ENCODE results near the gene CDC42SE1.

Gene CDC42SE1

DNA sequence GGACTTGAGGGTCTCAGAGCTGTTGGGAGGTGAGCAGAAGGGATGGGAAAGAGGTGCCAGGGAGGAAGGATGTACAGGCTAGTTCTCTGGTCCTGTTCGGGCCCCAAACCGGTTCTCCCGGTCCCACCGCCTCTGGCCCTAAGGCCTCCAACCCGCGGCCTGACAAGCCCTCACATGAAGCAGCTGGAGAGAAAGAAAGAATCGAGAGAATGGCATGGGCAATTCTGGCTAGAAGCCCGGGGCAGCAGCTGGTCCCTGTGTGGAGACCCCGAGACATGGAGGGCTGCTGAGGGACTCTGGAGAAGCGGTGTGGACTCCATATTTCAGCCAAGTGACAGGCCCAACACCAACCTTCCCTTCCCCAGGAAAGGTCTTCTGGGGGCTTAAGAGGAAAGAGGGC is 730 bp downstream of the CDC42SE1 start:
- no peaks in the 10 kb centered on the region for H3K9me2 ChIP-seq (replicated peaks; ENCODE audit: control insufficient read depth, low read length)
- H3K4me1 ChIP-seq (ENCODE audit: control insufficient read depth, low read length), result peaks cover 43% of the 10 kb centered on the region
- peaks cover 61% of the 10 kb centered on the region for H3K79me2 ChIP-seq (ENCODE audit: control insufficient read depth, low read length)
- H4K20me1 ChIP-seq (ENCODE audit: control insufficient read depth, insufficient read depth, low read depth, low read length), result peaks cover 15% of the 10 kb centered on the region
- peaks cover 53% of the 10 kb centered on the region for H3K36me3 ChIP-seq (ENCODE audit: control insufficient read depth, low read length)
- H3K27me3 ChIP-seq (ENCODE audit: control insufficient read depth, low read length), result no peaks in the 10 kb centered on the region
- H3K27ac ChIP-seq (ENCODE audit: low read depth, low read length), result peak overlapping the region; percentile 57
- H3K4me2 ChIP-seq (ENCODE audit: low read length), result peak overlapping the region; percentile 88
- no peaks in the 10 kb centered on the region for H3K9me3 ChIP-seq (ENCODE audit: control insufficient read depth, insufficient read depth, low read length)
- 0 out of 2 replicates have a peak, but pooled peaks cover 3% of the 10 kb centered on the region for H3F3A ChIP-seq (ENCODE audit: control insufficient read depth, insufficient read depth)
- peak overlapping the region; percentile 86 for H3K4me3 ChIP-seq (ENCODE audit: low read length)
- TF ChIP-seq EZH2phosphoT487 (IDR thresholded peaks at IDR 0.05; ENCODE audit: borderline replicate concordance, low read length), result no peak
- TF ChIP-seq, protein P1, sequence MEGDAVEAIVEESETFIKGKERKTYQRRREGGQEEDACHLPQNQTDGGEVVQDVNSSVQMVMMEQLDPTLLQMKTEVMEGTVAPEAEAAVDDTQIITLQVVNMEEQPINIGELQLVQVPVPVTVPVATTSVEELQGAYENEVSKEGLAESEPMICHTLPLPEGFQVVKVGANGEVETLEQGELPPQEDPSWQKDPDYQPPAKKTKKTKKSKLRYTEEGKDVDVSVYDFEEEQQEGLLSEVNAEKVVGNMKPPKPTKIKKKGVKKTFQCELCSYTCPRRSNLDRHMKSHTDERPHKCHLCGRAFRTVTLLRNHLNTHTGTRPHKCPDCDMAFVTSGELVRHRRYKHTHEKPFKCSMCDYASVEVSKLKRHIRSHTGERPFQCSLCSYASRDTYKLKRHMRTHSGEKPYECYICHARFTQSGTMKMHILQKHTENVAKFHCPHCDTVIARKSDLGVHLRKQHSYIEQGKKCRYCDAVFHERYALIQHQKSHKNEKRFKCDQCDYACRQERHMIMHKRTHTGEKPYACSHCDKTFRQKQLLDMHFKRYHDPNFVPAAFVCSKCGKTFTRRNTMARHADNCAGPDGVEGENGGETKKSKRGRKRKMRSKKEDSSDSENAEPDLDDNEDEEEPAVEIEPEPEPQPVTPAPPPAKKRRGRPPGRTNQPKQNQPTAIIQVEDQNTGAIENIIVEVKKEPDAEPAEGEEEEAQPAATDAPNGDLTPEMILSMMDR (IDR thresholded peaks at IDR 0.05; ENCODE audit: low read depth, low read length, poor library complexity, severe bottlenecking), result no peak

GRCh38 chr1:151056149-151056548 is 3.3 kb downstream of the CDC42SE1 start:
- Histone ChIP-seq H3K4me1 (ENCODE audit: control insufficient read depth, low read length) (peaks cover 37% of the 10 kb centered on the region), H3F3A (ENCODE audit: control insufficient read depth, insufficient read depth) (peaks cover 21% of the 10 kb centered on the region)

DNA sequence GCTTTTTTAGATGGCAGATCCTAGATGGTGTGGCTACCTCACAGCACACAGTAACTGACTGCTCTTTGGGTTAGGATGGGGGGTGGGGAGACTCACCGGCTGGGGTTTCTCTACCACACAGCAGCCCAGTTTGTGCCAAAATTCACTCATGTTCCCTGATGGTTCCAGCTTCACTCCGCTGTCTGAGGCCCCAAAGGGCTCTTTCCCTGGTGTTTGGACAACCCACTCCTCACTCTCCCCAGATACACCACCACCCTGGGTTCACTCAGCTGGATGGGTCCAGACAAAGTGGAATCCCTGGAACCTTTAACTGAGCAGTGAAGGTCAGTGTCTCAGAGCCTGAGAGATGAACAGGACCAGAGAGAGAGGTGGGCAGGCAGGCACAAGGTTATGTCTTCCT is 3.8 kb downstream of the CDC42SE1 start:
- Histone ChIP-seq H3K4me2 (ENCODE audit: low read length) (no peak overlapping the region), H3K27me3 (ENCODE audit: control insufficient read depth, low read length) (no peaks in the 10 kb centered on the region), H3K27ac (ENCODE audit: low read depth, low read length) (no peak overlapping the region)

More at GRCh38 chr1:151056149-151056548, 3.3 kb downstream of the CDC42SE1 start:
- Histone ChIP-seq H3K27ac (ENCODE audit: low read depth, low read length) (no peak overlapping the region), H3K36me3 (ENCODE audit: control insufficient read depth, low read length) (peaks cover 78% of the 10 kb centered on the region), H4K20me1 (ENCODE audit: control insufficient read depth, insufficient read depth, low read depth, low read length) (peaks cover 17% of the 10 kb centered on the region), H3K9me2 (replicated peaks; ENCODE audit: control insufficient read depth, low read length) (no peaks in the 10 kb centered on the region), H3K79me2 (ENCODE audit: control insufficient read depth, low read length) (peaks cover 58% of the 10 kb centered on the region), H3K27me3 (ENCODE audit: control insufficient read depth, low read length) (no peaks in the 10 kb centered on the region), H3K9me3 (ENCODE audit: control insufficient read depth, insufficient read depth, low read length) (no peaks in the 10 kb centered on the region), H3K4me3 (ENCODE audit: low read length) (peak overlapping the region; percentile 24; the same call in 1 of the 2 replicates), H3K4me2 (ENCODE audit: low read length) (peak overlapping the region; percentile 19)
- no peak for TF ChIP-seq EZH2phosphoT487 (IDR thresholded peaks at IDR 0.05; ENCODE audit: borderline replicate concordance, low read length)
- TF ChIP-seq, protein P1 (IDR thresholded peaks at IDR 0.05; ENCODE audit: low read depth, low read length, poor library complexity, severe bottlenecking), result no peak

More for the DNA sequence above, 3.8 kb downstream of the CDC42SE1 start:
- Histone ChIP-seq H3F3A (ENCODE audit: control insufficient read depth, insufficient read depth) (peaks cover 27% of the 10 kb centered on the region), H3K36me3 (ENCODE audit: control insufficient read depth, low read length) (peaks cover 84% of the 10 kb centered on the region), H3K4me1 (ENCODE audit: control insufficient read depth, low read length) (peaks cover 31% of the 10 kb centered on the region), H3K79me2 (ENCODE audit: control insufficient read depth, low read length) (peaks cover 52% of the 10 kb centered on the region), H3K9me2 (replicated peaks; ENCODE audit: control insufficient read depth, low read length) (no peaks in the 10 kb centered on the region), H3K4me3 (ENCODE audit: low read length) (no peak overlapping the region), H3K9me3 (ENCODE audit: control insufficient read depth, insufficient read depth, low read length) (no peaks in the 10 kb centered on the region), H4K20me1 (ENCODE audit: control insufficient read depth, insufficient read depth, low read depth, low read length) (peaks cover 17% of the 10 kb centered on the region)
- TF ChIP-seq, protein P1 (IDR thresholded peaks at IDR 0.05; ENCODE audit: low read depth, low read length, poor library complexity, severe bottlenecking), result no peak
- TF ChIP-seq EZH2phosphoT487 (IDR thresholded peaks at IDR 0.05; ENCODE audit: borderline replicate concordance, low read length), result no peak

All from DOHH2 (cell line).